ENCODE data around the gene PIK3R2.

The PIK3R2 gene

GRCh38 chr19:18123819-18124218 lies 29.1 kb upstream of the PIK3R2 start:
- no peak for DNase-seq (ENCODE audit: low read depth)

- no peak for DNase-seq (ENCODE audit: low read depth)
These were observed 26.9 kb upstream of the PIK3R2 start for GRCh38 chr19:18126097-18126496.

- no peak for DNase-seq (ENCODE audit: low read depth)
These were observed 24.9 kb upstream of the PIK3R2 start for GRCh38 chr19:18128044-18128443.

GRCh38 chr19:18128805-18129204 lies 24.2 kb upstream of the PIK3R2 start:
- DNase-seq (ENCODE audit: low read depth), result no peak

DNA sequence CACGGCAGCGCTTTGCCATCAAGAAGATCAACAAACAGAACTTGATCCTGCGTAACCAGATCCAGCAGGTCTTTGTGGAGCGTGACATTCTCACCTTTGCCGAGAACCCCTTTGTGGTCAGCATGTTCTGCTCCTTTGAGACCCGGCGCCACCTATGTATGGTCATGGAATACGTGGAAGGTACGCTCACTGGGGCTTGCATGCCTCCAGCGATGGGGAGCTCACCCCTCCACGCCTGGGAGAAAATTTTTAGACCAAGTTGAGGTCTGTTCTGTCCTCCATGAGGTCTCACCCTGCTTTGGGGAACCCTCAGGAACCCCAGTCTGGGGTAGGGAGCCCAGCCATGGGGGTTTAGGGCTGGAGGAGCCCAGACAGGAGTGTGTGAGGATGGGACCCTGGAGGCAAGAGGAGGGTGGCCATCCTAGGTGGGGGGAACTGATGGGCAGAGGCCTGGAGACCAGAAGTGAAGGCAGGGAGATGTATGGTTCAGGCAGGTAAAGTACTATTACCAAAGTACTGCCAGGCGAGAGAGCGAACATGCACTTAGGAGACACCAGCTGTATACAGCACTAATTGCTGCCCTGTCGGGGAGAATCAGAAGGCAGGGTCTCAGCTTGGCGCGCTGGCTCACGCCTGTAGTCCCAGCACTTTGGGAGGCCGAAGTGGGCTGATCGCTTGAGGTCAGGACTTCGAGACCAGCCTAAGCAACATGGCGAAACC lies 22.3 kb upstream of the PIK3R2 start:
- no peak for DNase-seq (ENCODE audit: low read depth)

DNA sequence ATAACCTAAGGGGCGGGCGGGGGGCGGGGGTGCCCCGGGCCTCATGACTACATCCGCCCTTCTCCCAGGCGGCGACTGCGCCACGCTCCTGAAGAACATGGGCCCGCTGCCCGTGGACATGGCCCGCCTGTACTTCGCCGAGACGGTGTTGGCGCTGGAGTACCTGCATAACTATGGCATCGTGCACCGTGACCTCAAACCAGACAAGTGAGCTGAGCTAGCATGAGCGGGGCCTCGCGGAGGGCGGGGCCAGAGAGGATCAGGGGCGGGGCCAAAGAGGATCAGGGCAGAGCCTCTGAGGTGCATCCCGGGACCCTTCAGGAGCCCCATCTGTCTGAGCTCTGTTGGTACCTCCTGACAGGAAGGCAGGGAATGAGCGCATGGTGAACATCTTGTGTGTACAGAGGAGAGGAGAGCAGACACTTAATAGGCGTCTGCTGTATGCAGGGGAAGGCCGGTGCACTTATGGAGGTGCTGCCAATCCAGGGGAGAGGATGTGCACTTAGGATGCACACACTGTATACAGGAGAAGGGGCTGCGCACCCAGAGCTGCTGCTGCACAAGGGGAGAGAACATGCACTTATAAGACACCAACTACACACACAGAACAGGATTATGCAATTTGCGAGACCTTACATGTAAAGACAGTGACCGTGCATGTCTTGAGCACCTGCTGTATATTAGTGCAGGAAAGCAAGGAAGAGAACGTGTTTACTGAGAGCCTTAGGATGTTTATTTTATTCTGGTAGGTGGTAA lies 20.9 kb upstream of the PIK3R2 start:
- no peak for DNase-seq (ENCODE audit: low read depth)

DNA sequence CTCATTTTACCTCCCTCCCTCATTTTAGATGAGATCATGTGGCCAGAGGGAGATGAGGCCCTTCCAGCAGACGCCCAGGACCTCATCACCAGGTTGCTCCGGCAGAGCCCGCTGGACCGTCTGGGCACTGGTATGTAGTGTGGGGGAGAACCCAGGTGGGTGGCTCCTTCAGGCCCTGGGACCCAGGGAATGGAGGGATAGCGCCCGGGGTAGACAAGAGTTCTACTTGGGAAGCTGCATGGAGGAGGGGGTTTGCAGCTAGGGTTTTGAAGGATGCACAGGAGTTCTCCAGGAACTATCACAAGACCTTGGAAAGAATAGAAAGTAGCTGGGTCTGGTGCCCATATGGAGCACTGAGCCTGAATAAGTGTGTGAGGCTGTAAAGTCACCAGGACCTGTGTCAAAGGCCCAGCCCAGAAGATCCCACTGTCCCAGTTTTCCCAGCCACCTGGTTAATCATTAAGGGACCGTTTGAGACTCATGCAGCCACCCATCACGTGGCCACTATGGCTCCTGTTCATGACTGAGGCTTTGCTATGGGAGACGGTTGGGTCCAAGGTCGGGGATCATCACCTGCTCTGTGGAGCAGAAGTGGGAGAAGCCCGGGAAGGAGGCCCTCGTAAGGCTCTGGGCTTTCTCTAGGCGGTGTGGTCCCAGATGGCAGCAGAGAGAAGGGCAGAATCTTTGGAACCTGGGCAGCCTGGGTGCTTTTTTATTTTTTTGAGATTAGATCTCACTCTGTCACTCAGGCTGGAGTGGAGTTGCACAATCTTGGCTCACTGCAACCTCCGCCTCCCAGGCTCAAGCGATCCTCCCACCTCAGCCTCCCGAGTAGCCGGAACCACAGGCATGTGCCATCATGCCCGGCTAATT lies 17.0 kb upstream of the PIK3R2 start:
- no peak for DNase-seq (ENCODE audit: low read depth)

DNA sequence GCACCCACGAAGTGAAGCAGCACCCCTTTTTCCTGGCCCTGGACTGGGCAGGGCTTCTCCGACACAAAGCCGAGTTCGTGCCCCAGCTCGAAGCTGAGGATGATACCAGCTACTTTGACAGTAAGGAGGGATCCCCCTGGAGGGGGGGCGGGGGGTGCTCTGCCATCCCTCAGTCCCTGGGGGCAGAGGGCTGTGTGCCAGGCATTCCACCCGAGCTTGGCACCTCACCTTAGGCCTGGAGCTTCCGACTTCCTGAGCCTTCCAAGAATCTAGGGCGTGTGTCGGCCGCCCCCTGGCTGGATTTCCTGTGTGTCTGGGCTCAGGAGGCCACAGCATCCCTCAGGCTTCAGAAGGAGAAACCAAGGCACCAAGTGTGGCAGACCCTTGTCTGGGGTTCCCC lies 15.7 kb upstream of the PIK3R2 start:
- DNase-seq (ENCODE audit: low read depth), result no peak

- no peak for DNase-seq (ENCODE audit: low read depth)
These were observed 15.2 kb upstream of the PIK3R2 start for GRCh38 chr19:18137657-18138339.

GRCh38 chr19:18140473-18140872 lies 12.5 kb upstream of the PIK3R2 start:
- DNase-seq (ENCODE audit: low read depth), result no peak

DNA sequence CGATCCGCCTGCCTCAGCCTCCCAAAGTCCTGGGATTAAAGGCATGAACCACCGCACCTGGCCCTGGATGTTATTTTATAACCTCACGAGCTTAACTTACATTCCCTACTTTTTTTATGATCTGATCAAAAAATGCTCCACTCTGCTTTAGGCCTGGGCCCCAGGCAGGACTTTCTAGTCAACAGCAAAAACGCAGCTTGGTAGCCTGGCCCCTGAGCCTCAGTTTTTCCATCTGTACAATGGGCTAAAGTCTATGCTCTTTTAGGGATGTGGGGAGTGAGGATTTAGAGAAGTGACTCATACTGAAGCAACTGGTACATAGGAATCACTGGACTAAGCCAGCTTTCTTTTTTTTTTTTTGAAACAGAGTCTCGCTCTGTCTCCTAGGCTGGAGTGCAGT lies 11.9 kb upstream of the PIK3R2 start:
- no peak for DNase-seq (ENCODE audit: low read depth)

GRCh38 chr19:18143902-18144301 lies 9.1 kb upstream of the PIK3R2 start:
- DNase-seq (ENCODE audit: low read depth), result no peak

GRCh38 chr19:18144361-18144760 lies 8.6 kb upstream of the PIK3R2 start:
- DNase-seq (ENCODE audit: low read depth), result no peak

- no peak for DNase-seq (ENCODE audit: low read depth)
These were observed 8.1 kb upstream of the PIK3R2 start for GRCh38 chr19:18144906-18145305.

DNA sequence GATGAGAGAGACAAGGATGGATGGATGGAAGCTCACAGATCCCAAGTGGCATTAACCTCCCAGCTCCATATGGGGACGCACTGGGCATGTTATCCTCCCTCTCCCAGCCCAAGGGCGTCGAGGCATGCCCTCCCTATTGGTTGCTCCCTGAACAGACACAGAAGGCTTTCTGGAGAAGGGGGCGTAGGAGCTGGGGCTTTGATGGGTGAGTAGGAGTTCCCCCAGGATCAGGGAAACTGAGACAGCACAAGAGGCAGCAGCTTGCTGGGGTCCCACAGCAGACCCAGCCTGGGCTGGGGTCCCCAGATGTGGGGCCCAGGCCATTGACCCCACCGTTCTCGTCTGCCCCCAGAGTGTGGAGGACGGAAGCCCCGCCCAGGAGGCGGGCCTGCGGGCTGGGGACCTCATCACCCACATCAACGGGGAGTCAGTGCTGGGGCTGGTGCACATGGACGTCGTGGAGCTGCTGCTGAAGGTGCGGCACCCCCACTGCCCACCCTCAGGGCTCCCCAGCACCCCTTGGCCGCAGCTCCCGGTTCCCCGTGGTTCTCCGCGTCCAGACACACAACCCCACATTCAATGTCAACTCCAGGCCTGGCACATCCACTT lies 7.5 kb upstream of the PIK3R2 start:
- DNase-seq (ENCODE audit: low read depth), result no peak

- DNase-seq (ENCODE audit: low read depth), result no peak
These were observed 5.6 kb upstream of the PIK3R2 start for GRCh38 chr19:18147396-18147795.

DNA sequence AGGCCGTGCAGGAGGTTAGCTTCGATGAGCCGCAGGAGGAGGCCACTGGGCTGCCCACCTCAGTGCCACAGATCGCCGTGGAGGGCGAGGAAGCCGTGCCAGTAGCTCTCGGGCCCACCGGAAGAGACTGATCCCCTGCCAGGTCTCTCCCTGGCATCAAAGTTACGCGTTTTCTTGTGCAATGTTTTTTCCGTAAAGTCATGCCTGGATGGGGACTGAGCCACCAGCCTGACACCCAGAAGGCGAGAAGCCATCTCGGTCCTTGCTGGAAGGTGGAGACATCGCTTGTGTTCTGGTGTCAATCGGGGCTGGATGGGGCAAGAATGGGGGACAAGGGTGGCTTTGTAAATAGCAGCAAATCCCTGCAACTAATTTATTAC lies 3.4 kb upstream of the PIK3R2 start:
- no peak for DNase-seq (ENCODE audit: low read depth)

DNA sequence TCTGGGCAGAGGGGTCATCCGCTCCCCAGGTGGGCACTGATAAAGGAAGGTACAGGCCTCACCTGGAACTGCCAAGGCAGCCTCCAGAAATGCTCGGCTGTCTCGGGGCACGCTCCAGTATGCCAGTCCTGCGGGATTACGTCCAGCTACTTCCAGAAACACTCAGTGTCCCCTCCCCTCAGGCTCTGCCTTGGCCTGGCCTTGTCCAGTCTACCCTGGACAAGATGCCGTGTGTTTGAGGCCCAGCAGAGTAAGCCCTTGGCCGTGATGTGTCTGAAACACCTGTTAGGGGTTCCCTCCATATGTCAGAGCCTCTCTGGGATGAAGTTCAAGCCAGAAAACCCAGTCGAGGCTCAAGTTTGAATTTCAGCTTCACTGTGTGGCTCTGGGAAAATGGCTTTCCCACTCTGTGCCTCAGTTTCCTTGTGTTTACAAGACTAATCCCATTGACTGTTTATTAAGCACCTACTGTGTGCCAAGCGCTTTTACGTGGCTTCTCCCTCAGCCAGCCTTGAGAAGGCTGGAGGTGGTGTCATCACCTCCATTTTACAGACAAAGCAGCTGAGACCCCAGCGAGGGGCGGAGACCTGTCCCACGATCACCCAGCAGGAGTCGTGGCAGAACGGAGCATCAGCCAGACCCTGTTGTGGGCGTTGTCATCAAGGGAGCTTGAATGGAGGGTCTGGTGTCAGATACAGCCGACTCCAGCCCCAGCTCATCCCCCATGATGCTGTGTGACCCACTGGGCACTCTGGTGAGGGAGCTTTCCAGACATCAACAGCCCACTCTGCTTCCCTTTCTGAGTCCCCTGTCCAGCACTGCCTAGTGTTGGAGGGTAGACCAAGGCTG lies 2.0 kb upstream of the PIK3R2 start:
- no peak for DNase-seq (ENCODE audit: low read depth)

DNA sequence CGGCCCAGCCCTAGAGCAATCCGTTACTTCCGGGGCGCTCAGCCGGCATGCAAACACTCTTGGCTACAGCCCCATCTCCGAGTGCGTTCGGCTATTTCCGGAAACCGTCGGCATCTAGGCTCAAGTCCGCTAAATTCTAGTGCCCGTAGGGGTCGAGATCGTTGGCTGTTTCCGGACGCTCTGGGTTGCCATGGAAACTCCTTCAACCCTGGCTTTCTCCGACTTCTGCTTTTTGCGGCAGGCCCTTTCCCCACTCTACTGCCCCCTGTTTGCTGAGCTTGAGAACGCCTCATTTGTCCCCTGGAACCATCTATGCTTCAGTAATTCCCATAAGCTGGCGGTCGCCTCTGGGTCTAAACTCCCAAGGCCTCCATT lies 534 bp upstream of the PIK3R2 start:
- peak; percentile 96 for DNase-seq (ENCODE audit: low read depth)

GRCh38 chr19:18153556-18154134 lies 682 bp downstream of the PIK3R2 start:
- DNase-seq (ENCODE audit: low read depth), result no peak

Measured in activated gamma-delta T cell treated with anti-CD3 and anti-CD28 coated beads, Interleukin-2, amount 50 U/mL, for 16 hours (primary cell).